GM19193 (cell line): ENCODE results near the gene ARFIP1.

ENCODE experiments used
- POLR2A ChIP-seq: IDR thresholded peaks from 4 replicates; pipeline ENCODE4 v1.6.1; 2011; ENCODE audit not compliant: insufficient read depth, insufficient read length; ENCODE audit errors: extremely low read depth

ARFIP1 gene

GRCh38 chr4:152815078-152815477, 35.3 kb downstream of the ARFIP1 start:
- TF ChIP-seq POLR2A: no peak

DNA sequence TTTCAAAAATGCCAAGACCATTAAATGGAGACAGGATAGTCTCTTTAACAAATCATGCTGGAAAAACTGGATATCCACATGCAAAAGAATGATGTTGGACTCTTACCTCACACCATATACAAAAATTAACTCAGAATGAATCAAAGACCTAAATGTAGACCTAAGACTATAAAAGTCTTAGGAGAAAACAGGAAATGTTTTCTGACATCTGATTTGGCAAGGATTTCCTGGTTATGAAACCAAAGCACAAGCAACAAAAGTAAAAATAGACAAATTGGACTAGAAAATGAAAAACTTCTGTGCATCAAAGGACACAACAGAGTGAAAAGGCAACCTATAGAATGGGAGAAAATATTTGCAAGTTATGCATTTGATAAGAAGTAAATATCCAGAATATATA, 37.6 kb downstream of the ARFIP1 start:
- TF ChIP-seq POLR2A: no peak

DNA sequence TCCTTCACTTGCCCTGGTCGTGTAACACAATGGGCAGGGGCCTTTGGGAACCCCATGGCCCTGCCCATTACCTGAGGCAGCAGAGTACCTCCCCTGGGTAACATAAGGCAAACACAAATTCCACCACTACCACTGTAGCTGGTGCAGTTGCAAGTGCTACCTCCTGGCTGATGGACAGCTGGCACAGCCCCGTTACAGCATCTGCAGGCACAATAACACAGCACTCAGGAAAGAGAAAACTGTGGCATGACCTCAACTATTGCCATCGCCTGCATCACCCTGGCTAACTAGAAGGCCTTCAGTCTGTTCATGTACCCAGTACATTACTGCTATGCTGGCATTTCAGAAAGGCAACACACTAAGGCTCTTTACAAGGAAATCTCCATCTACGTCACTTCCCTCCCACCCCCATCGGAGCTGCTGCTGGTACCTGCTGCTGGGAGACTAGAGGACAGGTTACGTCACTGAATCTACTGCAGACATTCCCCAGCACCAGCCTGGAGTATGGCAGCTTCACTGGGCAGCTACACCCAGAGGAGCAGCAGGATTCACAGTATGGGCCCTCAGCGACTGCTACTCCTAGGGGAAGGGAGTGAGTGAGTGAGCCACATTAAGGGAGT, 39.4 kb downstream of the ARFIP1 start:
- no peak for TF ChIP-seq POLR2A

GRCh38 chr4:152820073-152820472, 40.3 kb downstream of the ARFIP1 start:
- TF ChIP-seq POLR2A: no peak

GRCh38 chr4:152822323-152822722, 42.6 kb downstream of the ARFIP1 start:
- no peak for TF ChIP-seq POLR2A

DNA sequence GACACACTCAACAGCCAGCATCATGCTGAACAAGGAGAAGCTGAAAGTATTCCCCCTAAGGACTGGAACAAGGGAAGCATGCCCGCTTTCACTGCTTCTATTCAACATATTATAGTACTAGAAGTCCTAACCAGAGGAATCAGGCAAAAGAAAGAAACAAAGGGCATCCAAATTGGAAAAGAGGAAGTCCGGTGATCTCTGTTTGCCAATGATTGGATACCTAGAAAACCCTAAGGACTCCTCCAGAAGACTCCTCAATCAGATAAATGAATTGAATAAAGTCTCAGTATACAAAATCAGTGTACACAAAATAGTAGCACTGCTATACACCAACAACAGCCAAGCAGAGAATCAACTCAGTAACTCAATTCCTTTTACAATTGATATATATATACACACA, 44.8 kb downstream of the ARFIP1 start:
- no peak for TF ChIP-seq POLR2A

- no peak for TF ChIP-seq POLR2A
These were observed 45.6 kb downstream of the ARFIP1 start for GRCh38 chr4:152825336-152825735.

- no peak for TF ChIP-seq POLR2A
These were observed 48.4 kb downstream of the ARFIP1 start for GRCh38 chr4:152828122-152828521.

GRCh38 chr4:152831416-152831815, 51.7 kb downstream of the ARFIP1 start:
- no peak for TF ChIP-seq POLR2A

- no peak for TF ChIP-seq POLR2A
These were observed 57.2 kb downstream of the ARFIP1 start for GRCh38 chr4:152836936-152837335.

- no peak for TF ChIP-seq POLR2A
These were observed 63.8 kb downstream of the ARFIP1 start for GRCh38 chr4:152843481-152844090.

- TF ChIP-seq POLR2A: no peak
These were observed 67.6 kb downstream of the ARFIP1 start for GRCh38 chr4:152847376-152847775.

GRCh38 chr4:152848508-152848907, 68.8 kb downstream of the ARFIP1 start:
- no peak for TF ChIP-seq POLR2A

DNA sequence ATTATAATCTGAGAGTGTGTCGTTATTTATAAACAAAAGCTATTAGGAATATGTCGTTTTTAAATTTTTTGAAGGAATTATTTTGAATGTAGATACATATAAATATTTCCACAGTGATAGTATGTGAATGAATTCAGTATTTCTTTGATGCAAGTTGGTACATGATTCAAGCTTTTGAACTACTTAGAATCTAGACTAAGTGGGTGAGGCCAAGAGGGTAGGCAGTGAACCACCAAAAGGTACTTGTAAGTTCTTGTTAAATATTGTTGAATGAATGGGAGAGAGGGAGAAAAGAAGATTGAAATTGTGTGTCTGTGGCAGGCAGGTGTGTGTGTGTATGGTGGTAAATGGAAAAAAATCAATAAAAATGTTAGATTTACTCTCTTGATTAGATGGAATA, 69.6 kb downstream of the ARFIP1 start:
- TF ChIP-seq POLR2A: no peak

DNA sequence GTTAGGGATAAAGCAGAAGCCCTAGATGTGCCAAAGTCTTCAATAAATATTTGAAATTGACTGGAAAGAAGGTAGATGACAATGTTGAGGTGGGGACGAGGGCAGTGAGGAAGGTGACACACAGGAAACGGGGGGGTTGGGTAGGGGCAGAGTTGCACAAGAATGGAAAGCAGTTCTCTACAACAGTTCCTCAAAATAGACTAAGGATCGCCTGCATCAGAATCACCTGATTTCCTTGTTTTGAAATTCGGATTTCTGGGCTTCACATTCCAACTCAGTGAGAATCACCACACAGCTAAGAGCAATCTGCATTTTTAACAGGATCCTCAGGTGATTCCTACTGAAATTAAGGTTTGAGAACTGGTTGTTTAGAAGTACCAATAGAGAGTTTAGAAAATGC, 70.6 kb downstream of the ARFIP1 start:
- TF ChIP-seq POLR2A: no peak

DNA sequence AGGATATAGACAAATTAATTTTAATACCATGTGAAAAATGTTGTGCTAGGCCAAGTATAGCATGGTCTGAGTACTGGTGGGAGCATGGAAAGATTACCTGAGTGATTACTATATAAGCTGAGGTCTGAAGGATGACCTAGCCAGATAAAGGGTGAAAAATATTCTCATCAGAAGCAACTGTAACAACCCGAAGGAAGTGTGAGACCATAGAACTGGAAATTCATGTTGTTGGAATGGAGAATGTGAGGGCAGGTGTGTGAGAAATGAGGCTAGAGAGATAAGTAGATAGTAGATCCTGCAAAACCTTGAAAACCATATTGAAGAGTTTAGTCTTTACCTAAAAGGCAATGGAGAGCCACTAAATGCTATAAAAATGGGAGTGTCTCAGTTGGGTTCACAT, 71.5 kb downstream of the ARFIP1 start:
- TF ChIP-seq POLR2A: no peak

DNA sequence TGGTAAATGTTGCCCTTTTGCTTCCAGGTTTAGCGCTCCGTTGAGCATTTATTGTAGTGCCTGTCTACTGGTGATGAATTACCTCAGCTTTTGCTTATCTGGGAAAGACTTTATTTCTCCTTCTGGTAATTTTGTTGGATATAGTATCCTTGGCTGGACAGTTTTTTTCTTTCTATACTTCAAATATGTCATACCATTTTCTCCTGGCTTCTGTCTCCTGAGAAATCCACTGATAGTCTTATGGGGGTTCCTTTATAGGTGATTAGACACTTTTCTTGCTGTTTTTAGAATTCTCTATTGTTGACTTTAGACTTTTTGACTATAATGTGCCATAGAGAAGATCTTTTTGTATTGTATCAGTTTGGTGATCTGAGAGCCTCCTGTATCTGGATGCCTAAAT, 73.5 kb downstream of the ARFIP1 start:
- TF ChIP-seq POLR2A: no peak

DNA sequence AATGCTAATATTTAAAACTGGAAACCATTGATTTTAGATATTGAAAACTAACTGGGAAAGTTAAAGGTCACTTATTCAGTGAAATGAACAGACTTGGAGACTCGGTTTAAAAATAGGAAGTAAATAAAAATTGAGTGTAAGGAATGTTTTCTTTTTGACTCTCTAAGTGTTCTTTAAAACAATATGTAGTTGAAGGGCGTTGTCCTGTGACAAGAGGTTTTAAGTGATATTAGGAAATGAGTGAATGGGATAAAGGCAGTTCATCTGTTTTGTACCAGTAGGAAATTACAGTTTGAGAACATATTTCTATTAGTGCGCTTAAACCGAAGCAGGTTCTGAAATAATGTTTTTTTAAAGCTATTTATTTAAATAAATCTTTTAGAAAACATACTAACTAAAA, 77.2 kb downstream of the ARFIP1 start:
- no peak for TF ChIP-seq POLR2A

GRCh38 chr4:152858934-152859333, 79.2 kb downstream of the ARFIP1 start:
- TF ChIP-seq POLR2A: no peak
